Panc1 (cell line): Measurements from ENCODE around the gene LYPD4.

Experiments used
- CTCF ChIP-seq: fragments of 450-650 bp; IDR thresholded peaks from 2 replicates; pipeline ENCODE4 v1.5.1; 2017; ENCODE audit warnings: mild to moderate bottlenecking
- POLR2AphosphoS5 ChIP-seq: IDR thresholded peaks from 2 replicates; pipeline ENCODE4 v1.6.1; 2012; ENCODE audit warnings: mild to moderate bottlenecking, low read depth, low read length, moderate library complexity
- REST ChIP-seq, 2 experiments: IDR thresholded peaks; 2 replicates each; pipeline ENCODE4 v1.6.1; 2011 to 2012; ENCODE audit warnings: low read depth in 2 of 2, control low read depth in 1 of 2, low read length in 1 of 2, mild to moderate bottlenecking in 1 of 2, moderate library complexity in 1 of 2; ENCODE audit not compliant: insufficient read depth in 1 of 2
- TCF7L2 ChIP-seq: IDR thresholded peaks from 2 replicates; pipeline ENCODE4 v1.6.1; 2011; ENCODE audit warnings: mild to moderate bottlenecking, low read depth, low read length, inconsistent platforms

GRCh38 chr19:41879080-41879479 lies 34.6 kb upstream of the LYPD4 start:
- TF ChIP-seq CTCF (no peak), TCF7L2 (no peak), REST (IDR thresholded peaks at IDR 0.05; ENCODE audit: insufficient read depth in 1 of 2, low read depth in 2 of 2, low read length in 1 of 2) (no peak), POLR2AphosphoS5 (no peak)
